Left renal cortex interstitium (tissue), 4 donors: ENCODE data around the gene DGKQ. TPM values are rescaled to one million over a fixed set of nuclear protein-coding genes. Genes with fewer than 3 reads are reported as not detected.

ENCODE experiments used
- DNase-seq, 4 donors: peaks; one replicate each; pipeline ENCODE4 v3.0.0-alpha.2; 2013; ENCODE audit warnings: low read depth in 4 of 4, low spot score in 2 of 4, missing footprints in 1 of 4
- polyA plus RNA-seq, 4 donors: library from polyadenylated mRNA; unstranded; fragments of 120-200 nt; gene quantifications; one replicate each; pipeline ENCODE4 v1.2.1, GENCODE V29; 2013; ENCODE audit not compliant: insufficient read length in 4 of 4

The DGKQ gene
- polyA plus RNA-seq, 4 donors: 6.0 to 9.6 (median 9.2) TPM

DNA sequence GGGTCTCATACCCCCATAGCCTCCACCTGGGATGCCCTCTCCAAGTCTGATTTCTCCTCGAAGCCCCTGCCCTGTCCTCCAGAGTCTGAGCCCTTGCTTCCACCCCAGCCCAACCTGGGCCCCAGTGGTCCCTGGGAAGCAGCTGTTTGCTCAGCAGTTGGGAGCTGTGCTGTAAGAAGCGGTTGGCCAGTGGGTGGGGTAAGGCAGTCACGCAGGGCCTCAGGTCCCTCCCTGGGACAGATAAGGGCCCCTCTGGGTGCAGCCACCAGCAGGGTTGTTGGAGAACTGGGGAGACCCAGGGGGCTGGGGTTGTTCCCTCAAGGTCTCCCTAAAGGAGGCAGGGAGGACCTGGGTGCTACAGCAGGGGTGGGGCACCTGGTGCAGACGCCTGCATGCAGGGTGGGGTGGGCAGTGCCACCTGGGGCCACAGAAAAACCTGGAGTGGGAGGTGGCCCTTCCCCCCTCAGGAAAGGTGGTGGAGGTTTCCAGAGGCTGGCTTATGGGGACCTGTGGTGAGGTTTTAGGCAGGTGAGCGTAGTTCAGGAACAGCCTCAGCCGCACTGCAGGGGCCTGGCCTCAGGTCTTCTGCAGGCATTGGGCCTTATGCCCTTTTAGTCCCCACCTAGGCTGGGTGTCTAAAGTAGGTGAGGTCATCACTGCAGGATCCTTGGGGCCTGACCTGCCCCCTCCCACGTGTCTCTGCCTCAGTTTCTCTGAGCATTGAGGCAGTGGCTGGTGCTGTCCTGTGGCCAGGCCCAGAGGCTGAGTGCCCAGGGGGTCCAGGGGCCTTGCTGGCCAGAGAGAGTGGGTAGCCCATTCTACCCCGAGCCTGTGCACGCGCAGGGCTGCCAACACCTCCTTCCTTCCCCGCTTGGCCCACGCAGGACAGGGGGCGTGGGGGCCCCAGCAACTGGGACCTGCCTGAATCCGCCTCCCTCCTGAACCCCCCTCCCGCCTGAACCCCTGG, 22.9 kb upstream of the DGKQ start:
- no peak for DNase-seq

DNA sequence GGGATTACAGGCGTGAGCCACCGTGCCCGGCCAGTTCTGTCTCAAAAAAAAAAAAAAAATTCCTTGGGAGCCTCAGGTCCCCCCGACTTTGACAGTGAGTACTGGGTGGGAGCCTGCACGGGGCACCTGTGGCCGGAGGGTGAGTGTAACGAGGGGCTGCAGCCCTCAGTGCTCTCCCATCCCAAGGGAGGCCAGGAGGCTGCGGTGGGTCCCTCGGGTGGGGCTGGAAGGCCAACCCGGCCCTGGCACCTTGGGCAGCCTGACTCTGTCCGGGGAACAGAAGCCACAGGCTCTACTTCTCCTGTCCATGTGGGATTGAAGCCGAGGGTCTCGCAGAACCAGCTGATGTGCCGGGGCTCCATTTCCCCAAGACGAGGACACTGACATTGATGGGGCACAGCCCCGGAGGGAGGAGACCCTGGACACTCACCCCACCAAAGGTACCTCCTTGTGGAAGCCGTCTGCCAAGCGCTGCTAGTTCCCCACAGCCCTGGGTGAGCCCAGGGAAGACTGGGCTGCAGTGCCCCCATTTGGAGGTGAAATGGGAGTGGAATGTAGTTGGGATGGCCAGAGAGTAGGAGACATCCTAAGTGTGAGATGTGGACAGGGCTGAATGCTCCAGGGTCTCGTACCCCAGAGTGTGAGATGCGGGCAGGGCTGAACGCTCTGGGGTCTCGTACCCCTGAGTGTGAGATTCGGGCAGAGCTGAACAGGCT, 22.1 kb upstream of the DGKQ start:
- no peak for DNase-seq

DNA sequence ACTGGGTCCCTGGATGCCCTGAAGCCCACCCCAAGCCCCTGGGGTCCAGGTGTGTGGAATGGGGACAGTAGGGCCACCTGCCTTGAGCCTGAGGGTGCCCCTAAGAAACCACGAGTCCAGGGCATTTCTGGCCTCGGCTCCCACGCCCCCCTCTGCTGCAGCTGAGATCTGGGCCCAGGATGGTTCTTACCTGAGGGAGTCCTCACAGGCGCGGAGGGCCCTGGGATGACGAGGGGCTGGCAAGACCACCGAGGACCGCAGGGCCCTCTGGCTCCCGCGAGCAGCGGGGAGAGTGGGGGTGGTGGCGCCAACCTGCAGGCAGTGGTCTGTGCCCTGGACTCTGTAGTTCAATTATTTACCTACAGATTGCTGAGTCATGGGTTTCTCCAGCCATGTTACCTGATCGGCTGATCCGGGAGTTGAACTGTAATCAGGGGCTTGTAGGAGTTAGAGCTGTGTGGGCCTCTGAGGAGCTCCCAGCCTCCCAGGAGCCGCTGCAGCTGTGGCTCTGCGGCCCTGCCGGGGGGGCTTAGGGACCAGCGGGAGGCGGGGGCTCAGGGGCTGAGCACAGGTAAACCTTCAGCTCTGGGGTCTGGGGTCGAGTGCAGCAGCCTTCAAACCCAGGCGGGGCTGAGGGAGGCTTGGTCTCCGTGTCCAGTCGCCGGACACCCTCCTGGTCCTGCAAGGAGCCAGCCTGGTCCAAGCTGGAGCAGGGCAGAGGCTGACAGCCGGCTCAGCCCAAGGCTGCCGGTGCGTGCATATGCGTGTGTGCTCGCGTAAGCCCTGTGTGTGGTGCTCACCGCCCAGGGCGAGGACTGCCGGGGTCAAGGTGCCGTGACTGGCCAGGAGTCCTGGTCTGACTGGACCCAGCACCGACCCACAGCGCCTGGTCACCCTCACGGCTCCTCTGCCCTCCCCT, 20.0 kb upstream of the DGKQ start, which contains the start of gene SLC26A1:
SLC26A1 (minus strand) TSS at position 294 of the 919 bp plus-strand sequence. CDS start 1,701 bp downstream, outside the sequence.
- no peak for DNase-seq

DNA sequence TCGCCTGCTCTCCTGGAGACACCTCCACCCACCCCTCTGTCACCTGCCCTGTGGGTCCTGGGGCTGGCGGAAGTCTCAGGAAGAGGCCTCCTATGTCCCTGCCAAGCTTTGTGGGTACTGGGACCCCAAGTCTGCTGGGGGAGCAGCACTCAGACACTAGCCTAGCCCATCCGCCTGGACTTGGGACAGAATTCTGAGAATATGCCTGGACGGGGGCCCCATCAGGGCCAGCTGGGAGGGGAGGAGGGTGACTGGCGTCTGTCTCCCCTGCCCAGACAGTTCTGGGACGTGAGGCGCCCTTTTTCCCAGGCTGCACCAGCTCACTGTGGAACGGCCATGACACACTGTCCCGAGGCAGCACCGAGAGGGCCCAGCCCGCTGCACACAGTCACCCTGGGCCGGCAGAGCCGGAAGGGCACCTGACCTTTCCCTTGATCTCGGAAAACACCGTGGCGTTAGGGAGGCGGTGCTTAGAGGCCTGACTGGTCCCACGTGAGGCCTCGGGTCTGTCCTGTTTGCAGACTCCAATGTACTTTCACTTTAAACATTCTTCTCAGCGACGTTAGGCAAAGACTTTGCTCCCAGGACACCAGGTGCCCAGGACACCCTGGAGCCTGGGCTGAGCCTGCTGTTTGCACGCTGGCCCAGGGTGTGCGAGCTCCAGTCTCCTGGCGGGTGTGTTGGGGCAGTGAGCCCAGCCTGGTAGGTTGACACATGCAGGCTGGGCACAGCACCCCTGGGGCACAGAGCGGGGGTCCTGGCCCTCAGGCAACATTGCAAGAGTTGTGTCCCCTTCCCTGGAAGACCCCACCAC, 19.1 kb upstream of the DGKQ start:
- DNase-seq: no peak

DNA sequence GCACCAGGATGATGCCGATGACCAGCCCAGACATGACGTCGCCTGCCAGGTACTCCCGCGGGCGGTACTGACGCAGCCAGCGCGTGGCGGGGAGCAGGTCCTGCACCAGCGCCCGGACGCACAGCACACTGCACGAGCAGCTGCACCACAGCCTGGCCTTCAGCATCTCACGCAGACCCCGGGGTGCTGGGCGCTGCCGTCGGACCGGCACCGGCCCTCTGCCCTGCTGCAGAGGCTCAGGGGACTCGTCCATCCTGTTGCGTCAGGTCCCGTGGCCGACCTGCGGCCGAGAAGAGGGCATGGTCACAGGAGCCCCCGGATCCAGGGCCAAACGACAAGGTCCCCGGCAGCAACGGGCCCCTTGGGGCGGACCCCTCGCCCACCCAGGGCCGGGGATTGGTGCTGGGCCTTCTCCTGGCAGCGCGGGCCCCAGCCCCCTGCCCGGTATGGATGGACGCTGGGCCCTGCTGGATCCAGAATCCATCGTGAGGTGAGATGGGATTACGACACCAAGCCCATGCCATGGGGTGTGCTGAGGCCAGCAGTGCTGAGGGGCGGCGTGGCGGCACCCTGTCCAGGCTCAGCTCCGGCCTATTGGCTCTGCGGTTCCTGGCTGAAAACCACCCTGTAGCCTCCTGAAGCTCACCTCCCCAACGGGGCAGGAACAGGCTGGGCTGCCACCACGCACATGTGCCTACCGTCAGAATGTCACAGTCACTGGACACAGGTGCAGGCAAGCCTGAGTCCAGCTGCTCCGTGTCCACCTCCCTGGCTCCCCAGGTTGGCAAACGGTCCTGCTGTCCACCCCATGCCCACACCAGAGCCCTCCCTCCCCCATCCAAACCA, 18.3 kb upstream of the DGKQ start:
- DNase-seq: no peak

DNA sequence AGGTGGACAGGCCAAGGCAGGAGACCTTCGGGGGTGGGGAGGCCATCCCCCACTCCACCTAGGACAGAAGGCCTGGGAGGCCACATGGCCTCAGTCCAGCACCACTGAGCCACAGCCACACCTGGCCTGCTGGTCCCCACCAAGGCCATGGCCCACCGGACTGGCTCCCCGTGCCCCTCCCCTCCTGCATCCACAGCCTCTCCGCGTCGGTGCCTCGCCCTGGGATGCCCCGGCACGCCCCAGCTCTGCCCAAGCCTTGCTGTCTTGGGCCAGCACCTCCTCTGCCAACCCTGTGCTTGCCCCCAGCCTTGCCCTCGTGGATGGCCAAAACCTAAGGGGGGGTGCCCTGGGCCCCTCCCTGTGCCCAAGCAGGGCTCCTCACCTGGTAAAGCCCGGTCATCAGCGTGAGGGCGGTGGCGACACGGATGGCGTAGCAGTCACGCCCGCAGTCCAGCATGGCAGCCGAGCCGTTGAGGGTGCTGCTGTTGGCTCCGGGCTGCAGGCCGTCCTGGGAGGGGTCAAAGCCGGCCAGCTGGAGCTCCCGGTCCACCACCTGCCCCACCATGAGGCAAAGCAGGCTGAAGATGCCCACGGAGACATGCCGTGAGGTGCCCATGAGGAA, 17.5 kb upstream of the DGKQ start:
- DNase-seq: no peak

DNA sequence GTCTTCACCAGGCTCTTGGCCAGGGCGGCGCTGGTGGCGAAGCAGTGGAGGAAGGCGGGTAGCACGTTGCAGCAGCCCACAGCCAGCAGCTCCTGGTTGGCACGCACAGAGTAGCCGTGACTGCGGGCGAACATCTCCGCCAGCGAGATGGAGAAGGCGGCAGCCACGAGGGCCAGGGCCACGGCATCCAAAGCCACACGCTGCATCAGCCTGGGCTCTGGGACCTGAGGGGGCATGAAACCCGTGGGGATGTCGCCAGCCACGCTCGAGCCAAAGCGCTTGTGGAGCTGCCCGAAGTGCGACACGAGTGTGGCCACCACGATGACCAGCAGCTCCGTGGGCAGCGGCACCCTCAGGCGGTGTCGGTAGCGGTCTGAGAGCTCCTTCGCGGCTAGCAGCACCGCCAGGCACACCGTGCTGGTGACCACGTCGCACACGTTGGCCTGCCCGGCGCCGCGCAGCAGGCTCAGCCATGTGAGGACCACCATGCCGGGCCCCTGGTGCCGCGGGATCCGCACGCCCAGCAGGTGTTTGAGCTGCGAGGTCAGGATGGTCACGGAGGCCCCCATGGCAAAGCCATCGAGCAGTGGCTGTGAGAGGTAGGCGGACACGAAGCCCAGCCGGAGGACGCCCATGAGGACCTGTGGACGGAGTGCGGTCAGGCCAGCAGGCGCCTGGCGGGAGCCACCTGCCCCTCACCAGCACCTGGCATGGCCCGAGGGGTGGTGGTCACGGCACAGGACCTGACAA, 16.5 kb upstream of the DGKQ start:
- DNase-seq: no peak

DNA sequence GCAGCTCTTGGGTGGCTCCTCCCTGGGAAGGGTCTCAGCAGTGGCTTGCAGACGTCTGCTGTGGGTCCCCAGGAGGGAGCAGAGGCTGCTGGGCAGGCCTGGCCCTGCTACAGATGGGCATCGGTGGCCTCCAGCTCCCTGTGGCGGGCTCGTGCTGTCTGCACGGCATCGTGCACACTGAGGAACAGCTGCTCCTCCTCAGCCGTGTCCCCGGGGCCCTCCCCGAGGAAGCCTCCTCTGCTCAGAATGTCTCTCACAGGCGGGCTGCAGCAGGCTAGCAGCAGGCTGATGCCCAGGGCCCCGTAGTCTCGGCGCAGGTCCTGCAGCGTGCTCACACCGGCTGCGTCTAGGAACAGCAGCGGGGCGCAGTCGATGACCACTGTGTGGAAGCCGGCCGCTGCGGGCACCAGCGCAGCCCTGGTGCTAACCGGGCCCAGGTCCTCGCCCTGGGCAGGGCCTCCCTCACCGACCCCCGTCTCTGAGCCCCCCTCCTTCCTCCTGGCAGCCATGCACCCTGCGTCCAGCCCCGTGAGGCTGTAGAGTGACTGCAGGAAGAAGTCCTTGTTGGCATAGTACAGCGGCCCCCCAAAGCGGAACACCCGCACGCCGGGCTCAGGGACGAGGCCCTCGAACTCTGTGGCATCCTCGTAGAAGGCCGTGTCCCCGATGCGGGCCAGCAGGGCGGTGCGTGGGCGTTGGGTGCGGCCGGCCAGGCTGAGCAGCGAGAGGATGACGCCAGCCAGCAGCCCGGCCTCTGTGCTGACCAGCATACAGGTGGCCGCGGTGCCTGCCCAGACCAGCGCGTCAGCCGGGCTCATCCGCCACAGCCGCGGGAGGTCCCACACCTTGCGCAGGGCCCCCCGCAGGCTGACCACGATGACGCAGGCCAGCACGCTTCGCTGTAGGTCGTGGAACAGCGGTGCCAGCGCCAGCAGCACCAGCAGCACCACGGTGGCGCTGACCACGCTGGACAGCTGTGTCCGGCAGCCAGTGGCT, 15.7 kb upstream of the DGKQ start:
- no peak for DNase-seq

DNA sequence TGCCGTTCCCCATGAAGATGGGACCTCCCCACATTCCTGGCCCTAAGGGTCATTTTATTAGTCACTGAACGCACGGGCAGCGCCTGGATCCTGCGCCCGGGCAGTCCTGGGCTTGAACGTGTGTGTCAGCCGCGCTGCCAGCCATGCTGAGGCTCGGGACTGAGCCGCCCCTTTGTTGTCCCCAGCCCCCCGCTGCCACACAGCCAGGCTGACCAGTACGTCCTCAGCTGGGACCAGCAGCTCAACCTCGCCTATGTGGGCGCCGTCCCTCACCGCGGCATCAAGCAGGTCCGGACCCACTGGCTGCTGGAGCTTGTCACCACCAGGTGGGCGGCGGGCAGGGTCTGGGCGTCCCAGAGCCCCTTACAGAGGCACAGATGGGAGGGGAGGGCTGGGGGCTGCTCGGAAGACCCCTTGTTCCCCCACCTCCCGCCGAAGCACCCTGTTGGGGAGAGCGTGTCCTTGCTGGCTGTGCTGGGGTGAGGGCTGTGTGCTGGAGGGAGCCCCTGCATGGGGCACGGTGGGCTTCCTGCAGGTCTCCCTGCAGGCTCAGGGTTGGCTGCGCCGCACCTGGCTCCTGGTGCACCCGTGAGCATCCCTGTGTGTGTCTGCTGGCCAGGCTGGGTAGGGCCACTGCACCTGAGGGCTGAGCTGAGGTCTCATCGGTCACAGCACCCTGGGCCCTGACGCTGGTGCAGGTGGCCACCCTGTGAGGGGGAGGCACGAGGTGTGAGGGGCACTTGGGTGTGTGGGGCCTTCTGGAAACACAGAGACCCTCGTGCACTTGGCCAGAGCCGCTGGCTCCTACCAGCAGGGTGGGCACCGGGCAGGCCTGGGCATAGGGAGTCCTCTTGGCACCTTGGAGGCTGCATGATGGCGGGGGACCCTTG, 14.5 kb upstream of the DGKQ start:
- no peak for DNase-seq

DNA sequence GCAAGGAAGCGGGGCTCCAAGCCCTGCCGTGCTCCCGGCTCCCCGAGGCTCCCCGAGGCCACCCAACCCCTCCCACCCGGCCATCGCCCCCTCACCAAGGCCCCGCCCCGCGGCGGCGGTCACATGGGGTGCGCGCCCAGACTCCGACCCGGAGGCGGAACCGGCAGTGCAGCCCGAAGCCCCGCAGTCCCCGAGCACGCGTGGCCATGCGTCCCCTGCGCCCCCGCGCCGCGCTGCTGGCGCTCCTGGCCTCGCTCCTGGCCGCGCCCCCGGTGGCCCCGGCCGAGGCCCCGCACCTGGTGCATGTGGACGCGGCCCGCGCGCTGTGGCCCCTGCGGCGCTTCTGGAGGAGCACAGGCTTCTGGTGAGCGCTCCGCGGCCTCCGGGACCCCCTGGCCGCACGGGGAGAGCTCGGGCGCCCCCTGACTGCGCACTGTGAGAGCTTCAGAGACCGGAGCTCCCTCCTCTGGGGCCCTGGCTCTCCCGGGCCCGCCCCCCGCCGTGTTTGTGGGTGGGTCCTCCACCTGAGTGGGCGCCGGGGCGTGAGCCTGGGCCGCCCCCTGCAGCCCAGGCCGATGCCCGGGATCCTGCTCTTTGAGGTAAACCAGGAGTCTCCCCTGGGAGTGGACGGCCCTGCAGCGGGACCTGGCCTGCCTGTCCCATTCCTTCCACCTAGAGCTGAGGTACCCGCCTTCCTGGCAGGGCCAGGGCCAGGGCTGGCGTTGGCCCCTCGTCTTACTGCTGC, 13.7 kb upstream of the DGKQ start, which contains the start of gene IDUA:
IDUA (plus strand) TSS at position 166 of the 745 bp plus-strand sequence; CDS start at position 207, 41 bp downstream.
- DNase-seq: no peak

DNA sequence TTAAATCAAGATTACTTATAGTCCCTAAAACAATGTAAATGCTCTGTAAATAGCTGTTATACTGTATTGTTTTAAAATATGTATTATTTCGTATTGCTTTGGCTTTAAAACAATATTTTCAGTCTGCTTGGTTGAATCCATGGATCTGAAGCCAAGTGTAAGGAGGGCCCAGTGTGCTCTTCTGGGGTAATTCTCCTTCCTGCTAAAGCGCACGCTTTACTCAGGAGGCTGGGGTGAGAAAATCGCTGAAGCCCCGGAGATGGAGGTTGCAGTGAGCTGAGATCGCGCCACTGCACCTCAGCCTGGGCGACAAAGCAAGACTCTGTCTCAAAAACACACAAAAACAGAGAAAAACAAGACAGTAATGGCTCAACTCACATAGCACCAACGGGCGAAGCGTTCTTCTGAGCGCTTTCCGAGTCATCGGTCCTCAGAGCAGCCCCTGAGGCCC, 13.1 kb upstream of the DGKQ start:
- DNase-seq: no peak

DNA sequence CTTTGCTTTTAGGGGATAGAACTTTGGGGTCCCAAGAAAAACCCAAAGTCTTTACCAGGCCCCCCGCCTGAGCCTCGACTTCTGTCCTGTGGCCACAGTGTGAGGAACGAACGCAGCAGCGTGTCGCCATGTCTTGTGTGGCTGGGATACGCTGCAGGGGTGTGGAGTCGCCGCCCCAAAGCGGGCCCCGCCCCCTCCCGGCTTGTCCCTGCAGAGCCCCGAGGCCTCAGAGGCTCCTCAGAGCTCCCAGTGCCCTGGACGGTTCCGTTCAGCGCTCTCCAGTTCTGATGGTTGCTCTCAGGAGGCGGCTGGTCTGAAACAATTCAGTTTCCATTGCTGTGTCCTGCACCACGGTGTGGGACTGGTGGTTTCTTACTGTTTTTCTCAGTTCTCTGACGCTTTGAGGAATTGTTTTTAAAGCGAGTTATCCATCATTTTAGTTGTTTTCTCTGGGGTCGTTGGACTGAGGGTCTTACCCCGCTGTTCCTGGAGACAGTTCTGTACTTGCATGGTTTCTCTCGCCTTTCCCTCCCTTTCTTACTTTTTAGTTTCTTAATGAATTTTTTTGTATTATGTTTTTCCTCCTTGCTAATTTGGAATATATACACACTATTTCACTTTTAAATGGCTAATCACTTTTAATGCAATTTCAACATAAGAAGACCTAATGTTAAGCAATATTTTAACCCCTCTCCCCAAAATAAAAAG, 11.9 kb upstream of the DGKQ start:
- DNase-seq: no peak

DNA sequence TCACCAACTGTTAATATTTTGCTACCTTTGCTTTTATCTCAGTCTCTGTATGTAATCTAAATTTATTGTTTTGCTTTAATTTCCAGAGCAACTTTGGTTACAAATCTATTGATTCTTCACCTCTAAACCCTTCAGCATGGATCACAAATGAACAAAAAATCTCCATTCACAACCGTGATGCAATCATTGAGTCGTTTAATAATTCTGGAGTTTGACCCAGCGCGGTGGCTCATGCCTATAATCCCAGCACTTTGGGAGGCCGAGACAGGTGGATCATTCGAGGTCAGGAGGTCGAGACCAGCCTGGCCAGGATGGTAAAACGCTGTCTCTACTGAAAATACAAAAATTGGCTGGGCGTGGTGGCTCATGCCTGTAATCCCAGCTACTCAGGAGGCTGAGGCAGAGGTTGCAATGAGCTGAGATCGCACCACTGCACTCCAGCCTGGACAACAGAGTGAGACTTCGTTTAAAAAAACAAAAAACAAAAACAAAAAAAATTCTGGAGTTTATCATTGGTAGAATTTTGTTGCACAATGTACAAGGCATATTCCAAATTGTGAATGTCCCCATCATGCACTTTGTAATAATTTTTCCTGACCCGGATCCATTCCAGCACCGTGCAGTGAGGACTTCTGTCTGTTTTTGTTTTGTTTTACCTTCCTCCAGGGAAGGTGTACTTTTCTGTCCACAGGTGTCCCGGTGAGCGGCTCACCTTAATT, 11.1 kb upstream of the DGKQ start:
- no peak for DNase-seq
